ENCODE measurements around the gene NR6A1.

Gene NR6A1

GRCh38 chr9:124492818-124493217 lies 278.3 kb downstream of the NR6A1 start:
- Histone ChIP-seq H3K9ac (ENCODE audit: low read length) (no peak overlapping the region), H3K27me3 (ENCODE audit: low read length) (no peaks in the 10 kb centered on the region), H3K9me2 (replicated peaks; ENCODE audit: insufficient read depth, low read length) (no peaks in the 10 kb centered on the region), H3K36me3 (ENCODE audit: low read length) (no peaks in the 10 kb centered on the region), H4K20me1 (ENCODE audit: low read depth, low read length) (no peaks in the 10 kb centered on the region), H3K9me3 (ENCODE audit: insufficient read depth, low read length) (no peaks in the 10 kb centered on the region), H3K27ac (ENCODE audit: low read depth, low read length) (no peak overlapping the region), H3K4me3 (ENCODE audit: insufficient read depth, low read length, poor library complexity, severe bottlenecking) (no peak overlapping the region), H2AFZ (ENCODE audit: low read depth, low read length, severe bottlenecking) (no peak overlapping the region), H3K79me2 (ENCODE audit: insufficient read depth, low read length) (no peaks in the 10 kb centered on the region), H3K4me2 (ENCODE audit: low read depth, low read length, poor library complexity, severe bottlenecking) (no peak overlapping the region), H3F3A (ENCODE audit: insufficient read depth) (no peaks in the 10 kb centered on the region)
- TF ChIP-seq EZH2phosphoT487 (conservative IDR thresholded peaks at IDR 0.05; ENCODE audit: low read length) (no peak), CTCF (IDR thresholded peaks at IDR 0.05; ENCODE audit: insufficient read depth, low read length, poor library complexity, severe bottlenecking) (no peak)

- Histone ChIP-seq H3K27ac (ENCODE audit: low read depth, low read length) (no peak overlapping the region), H3K4me2 (ENCODE audit: low read depth, low read length, poor library complexity, severe bottlenecking) (no peak overlapping the region), H3K9ac (ENCODE audit: low read length) (no peak overlapping the region), H3K36me3 (ENCODE audit: low read length) (no peaks in the 10 kb centered on the region), H3K4me3 (ENCODE audit: insufficient read depth, low read length, poor library complexity, severe bottlenecking) (no peak overlapping the region), H4K20me1 (ENCODE audit: low read depth, low read length) (no peaks in the 10 kb centered on the region), H3K9me3 (ENCODE audit: insufficient read depth, low read length) (no peaks in the 10 kb centered on the region), H3K27me3 (ENCODE audit: low read length) (no peaks in the 10 kb centered on the region), H3K9me2 (replicated peaks; ENCODE audit: insufficient read depth, low read length) (no peaks in the 10 kb centered on the region), H2AFZ (ENCODE audit: low read depth, low read length, severe bottlenecking) (no peak overlapping the region), H3K79me2 (ENCODE audit: insufficient read depth, low read length) (no peaks in the 10 kb centered on the region), H3F3A (ENCODE audit: insufficient read depth) (no peaks in the 10 kb centered on the region)
- TF ChIP-seq EZH2phosphoT487 (conservative IDR thresholded peaks at IDR 0.05; ENCODE audit: low read length) (no peak), CTCF (IDR thresholded peaks at IDR 0.05; ENCODE audit: insufficient read depth, low read length, poor library complexity, severe bottlenecking) (no peak)
These were observed 279.8 kb downstream of the NR6A1 start for GRCh38 chr9:124491049-124491975.

- Histone ChIP-seq H3K4me2 (ENCODE audit: low read depth, low read length, poor library complexity, severe bottlenecking) (no peak overlapping the region), H3K9ac (ENCODE audit: low read length) (no peak overlapping the region), H3K27me3 (ENCODE audit: low read length) (no peaks in the 10 kb centered on the region), H2AFZ (ENCODE audit: low read depth, low read length, severe bottlenecking) (no peak overlapping the region), H4K20me1 (ENCODE audit: low read depth, low read length) (no peaks in the 10 kb centered on the region), H3K9me3 (ENCODE audit: insufficient read depth, low read length) (no peaks in the 10 kb centered on the region), H3K36me3 (ENCODE audit: low read length) (no peaks in the 10 kb centered on the region), H3K79me2 (ENCODE audit: insufficient read depth, low read length) (no peaks in the 10 kb centered on the region), H3K27ac (ENCODE audit: low read depth, low read length) (no peak overlapping the region), H3K4me3 (ENCODE audit: insufficient read depth, low read length, poor library complexity, severe bottlenecking) (no peak overlapping the region), H3F3A (ENCODE audit: insufficient read depth) (no peaks in the 10 kb centered on the region), H3K9me2 (replicated peaks; ENCODE audit: insufficient read depth, low read length) (no peaks in the 10 kb centered on the region)
- no peak for TF ChIP-seq CTCF (IDR thresholded peaks at IDR 0.05; ENCODE audit: insufficient read depth, low read length, poor library complexity, severe bottlenecking)
- no peak for TF ChIP-seq EZH2phosphoT487 (conservative IDR thresholded peaks at IDR 0.05; ENCODE audit: low read length)
These were observed 281.1 kb downstream of the NR6A1 start for GRCh38 chr9:124490004-124490403.
